ENCODE measurements around the gene CBL. TPM values are rescaled to one million over a fixed set of nuclear protein-coding genes. Genes with fewer than 3 reads are reported as not detected.

CBL gene
- polyA plus RNA-seq, 1 of the 3 experiments (the other 2 are of a cell fraction), result 9.5 TPM

GRCh38 chr11:119319136-119319699 lies 113.1 kb downstream of the CBL start:
- TF ChIP-seq JUND (IDR thresholded peaks at IDR 0.05), result no peak
- no peak for TF ChIP-seq SMC3 (IDR thresholded peaks at IDR 0.05; ENCODE audit: low read depth, low read length)
- no peak for TF ChIP-seq FOXM1 (IDR thresholded peaks at IDR 0.05; ENCODE audit: low read depth)
- no peak for TF ChIP-seq TEAD4 (IDR thresholded peaks at IDR 0.05; ENCODE audit: borderline replicate concordance, insufficient read depth)
- Histone ChIP-seq H3K4me1 (ENCODE audit: control insufficient read depth in 1 of 2, insufficient read depth in 2 of 2, low read depth in 1 of 2, low read length in 1 of 2) (peaks cover 12 to 34% of the 10 kb centered on the region in 2 experiments; a peak in 2 of 4 replicates), H3K9ac (no peak overlapping the region), H2AFZ (ENCODE audit: low read depth) (peak overlapping the region; percentile 62; the same call in 1 of the 2 replicates), H3K9me3 (no peaks in the 10 kb centered on the region), H3F3A (replicated peaks; ENCODE audit: insufficient read depth) (peaks cover 4% of the 10 kb centered on the region), H3K4me2 (no peak overlapping the region), H3K9me2 (no peaks in the 10 kb centered on the region), H3K79me2 (ENCODE audit: insufficient read depth) (no peaks in the 10 kb centered on the region), H3K36me3 (replicated peaks in 1 of 2; ENCODE audit: control insufficient read depth in 1 of 2, insufficient read depth in 2 of 2, low read length in 1 of 2) (no peaks in the 10 kb centered on the region), H4K20me1 (ENCODE audit: insufficient read depth) (no peaks in the 10 kb centered on the region), H3K27ac (ENCODE audit: low read depth in 2 of 2, low read length in 1 of 2) (no peak overlapping the region), H3K27me3 (ENCODE audit: insufficient read depth) (no peaks in the 10 kb centered on the region), H3K4me3 (ENCODE audit: low read depth in 2 of 2, low read length in 1 of 2) (no peak overlapping the region)
- DNase-seq, result no peak
- WGBS (ENCODE audit: low lambda C conversion rate), result 94% methylated on average over 8 of the region's 8 CpGs
- POLR2A ChIA-PET, result no interaction called here
- CTCF ChIA-PET, result interaction anchor here (0.8 to 4.6 kb wide), 6 partner anchors 19 to 184 kb away, joined by 3 to 18 read pairs (median 4); partner anchors contain the start of gene CBL

GRCh38 chr11:119319700-119320239 lies 113.6 kb downstream of the CBL start:
- TF ChIP-seq MAX (IDR thresholded peaks at IDR 0.05; ENCODE audit: low read depth) (no peak), USF1 (IDR thresholded peaks at IDR 0.05; ENCODE audit: borderline replicate concordance, low read depth) (no peak), JUND (IDR thresholded peaks at IDR 0.05) (no peak), CTCF (IDR thresholded peaks at IDR 0.05) (no peak), CHD2 (IDR thresholded peaks at IDR 0.05; ENCODE audit: low read length, partially characterized antibody) (no peak), NFIC (IDR thresholded peaks at IDR 0.05; ENCODE audit: borderline replicate concordance) (no peak), FOXM1 (IDR thresholded peaks at IDR 0.05; ENCODE audit: low read depth) (no peak), PBX3 (IDR thresholded peaks at IDR 0.05) (no peak), IRF3 (IDR thresholded peaks at IDR 0.05; ENCODE audit: low read depth, low read length) (no peak), RFX5 (IDR thresholded peaks at IDR 0.05; ENCODE audit: low read length) (no peak), MXI1 (IDR thresholded peaks at IDR 0.05; ENCODE audit: low read depth, low read length) (no peak), EP300 (IDR thresholded peaks at IDR 0.05; ENCODE audit: borderline replicate concordance in 1 of 2, low read depth in 1 of 2, low read length in 1 of 2) (no peak), FOSL2 (IDR thresholded peaks at IDR 0.05; ENCODE audit: borderline replicate concordance, low read depth) (no peak), GATA2 (CRISPR knock-in tag; IDR thresholded peaks at IDR 0.05) (no peak)
- H2AFZ ChIP-seq (ENCODE audit: low read depth), result no peak overlapping the region
- H3K4me3 ChIP-seq (ENCODE audit: low read depth in 2 of 2, low read length in 1 of 2), result no peak overlapping the region
- no peak overlapping the region for H3K4me2 ChIP-seq
- no peaks in the 10 kb centered on the region for H3K9me3 ChIP-seq
- no peaks in the 10 kb centered on the region for H3K36me3 ChIP-seq (replicated peaks in 1 of 2; ENCODE audit: control insufficient read depth in 1 of 2, insufficient read depth in 2 of 2, low read length in 1 of 2)
- H3K9me2 ChIP-seq, result no peaks in the 10 kb centered on the region
- peaks cover 4% of the 10 kb centered on the region for H3F3A ChIP-seq (replicated peaks; ENCODE audit: insufficient read depth)
- ChIA-PET CTCF (interaction anchor here (1.2 to 8.9 kb wide), 5 partner anchors 19 to 123 kb away, joined by 3 to 106 read pairs (median 5); partner anchors contain the start of genes C1QTNF5 and CBL), POLR2A (no interaction called here)
- no peak for DNase-seq
- no peaks in the 10 kb centered on the region for H3K79me2 ChIP-seq (ENCODE audit: insufficient read depth)
- no peaks in the 10 kb centered on the region for H4K20me1 ChIP-seq (ENCODE audit: insufficient read depth)
- no peaks in the 10 kb centered on the region for H3K27me3 ChIP-seq (ENCODE audit: insufficient read depth)
- WGBS (ENCODE audit: low lambda C conversion rate), result 95% methylated on average over 10 of the region's 11 CpGs
- peaks cover 12 to 34% of the 10 kb centered on the region in 2 experiments; a peak in 2 of 4 replicates for H3K4me1 ChIP-seq (ENCODE audit: control insufficient read depth in 1 of 2, insufficient read depth in 2 of 2, low read depth in 1 of 2, low read length in 1 of 2)
- no peak overlapping the region for H3K9ac ChIP-seq
- H3K27ac ChIP-seq (ENCODE audit: low read depth in 2 of 2, low read length in 1 of 2), result no peak overlapping the region
